GM10266 (cell line): ENCODE measurements around the gene ARHGAP29.

Source experiments
- DNase-seq: peaks from one replicate; pipeline ENCODE4 v3.0.0; 2012; ENCODE audit errors: extremely low spot score
- CTCF ChIP-seq: IDR thresholded peaks from 2 replicates; pipeline ENCODE4 v1.5.1; 2012; ENCODE audit warnings: mild to moderate bottlenecking, low read depth; ENCODE audit not compliant: control insufficient read depth, insufficient read depth; ENCODE audit errors: missing control alignments

Gene ARHGAP29

GRCh38 chr1:94237291-94238226, at the start of gene ARHGAP29:
Gene ARHGAP29 (minus strand): TSS chr1:94237584. CDS start chr1:94231611, 5,973 bp downstream.
- TF ChIP-seq CTCF, result no peak
- peak; percentile 75 for DNase-seq

- DNase-seq, result no peak
- TF ChIP-seq CTCF, result no peak
Observed at GRCh38 chr1:94286864-94287437, 49.6 kb upstream of the ARHGAP29 start.

GRCh38 chr1:94285031-94285654, 47.8 kb upstream of the ARHGAP29 start:
- no peak for DNase-seq

GRCh38 chr1:94284476-94284875, 47.1 kb upstream of the ARHGAP29 start:
- TF ChIP-seq CTCF, result no peak
- DNase-seq, result no peak

More at GRCh38 chr1:94285031-94285654, 47.8 kb upstream of the ARHGAP29 start:
- no peak for TF ChIP-seq CTCF

GRCh38 chr1:94283462-94283861, 46.1 kb upstream of the ARHGAP29 start:
- no peak for DNase-seq
- no peak for TF ChIP-seq CTCF

- TF ChIP-seq CTCF, result no peak
Observed at GRCh38 chr1:94282143-94282711, 44.8 kb upstream of the ARHGAP29 start.

More at GRCh38 chr1:94282143-94282711, 44.8 kb upstream of the ARHGAP29 start:
- DNase-seq, result no peak
